ENCODE measurements around the gene TWIST1. TPM values are rescaled to one million over a fixed set of nuclear protein-coding genes. Genes with fewer than 3 reads are reported as not detected.

Gene TWIST1
- total and polyA plus RNA-seq, 2 donors from 2014 or later, result 1.3 to 1.7 TPM

GRCh38 chr7:19121977-19122588 lies 4.6 kb upstream of the TWIST1 start:
- FAIRE-seq, result peak; percentile 51
- intact Hi-C loops (cut with DNase I), result no loop called here
- Histone ChIP-seq H3K4me3 (ENCODE audit: low read length in 3 of 3) (no peak overlapping the region), H3K27me3 (ENCODE audit: control insufficient read depth, insufficient read depth, low read length) (peaks cover 28% of the 10 kb centered on the region), H3K9ac (ENCODE audit: low read length in 3 of 3) (no peak overlapping the region), H3K36me3 (ENCODE audit: control insufficient read depth in 2 of 3, insufficient read depth in 3 of 3, low read length in 3 of 3) (no peaks in the 10 kb centered on the region), H3K4me1 (ENCODE audit: control insufficient read depth in 2 of 3, insufficient read depth in 2 of 3, low read depth in 1 of 3, low read length in 3 of 3) (no peaks in the 10 kb centered on the region), H3K27ac (ENCODE audit: low read depth in 2 of 2, low read length in 2 of 2) (no peak overlapping the region), H3K9me3 (ENCODE audit: control insufficient read depth in 2 of 3, insufficient read depth in 1 of 3, low read length in 3 of 3) (no peaks in the 10 kb centered on the region)
- TF ChIP-seq CTCF (IDR thresholded peaks at IDR 0.05; ENCODE audit: borderline replicate concordance, extremely low read depth, insufficient read depth), result peak; percentile 34
- DNase-seq, result peak in 2 of 5 donors; percentile 73 to 74

DNA sequence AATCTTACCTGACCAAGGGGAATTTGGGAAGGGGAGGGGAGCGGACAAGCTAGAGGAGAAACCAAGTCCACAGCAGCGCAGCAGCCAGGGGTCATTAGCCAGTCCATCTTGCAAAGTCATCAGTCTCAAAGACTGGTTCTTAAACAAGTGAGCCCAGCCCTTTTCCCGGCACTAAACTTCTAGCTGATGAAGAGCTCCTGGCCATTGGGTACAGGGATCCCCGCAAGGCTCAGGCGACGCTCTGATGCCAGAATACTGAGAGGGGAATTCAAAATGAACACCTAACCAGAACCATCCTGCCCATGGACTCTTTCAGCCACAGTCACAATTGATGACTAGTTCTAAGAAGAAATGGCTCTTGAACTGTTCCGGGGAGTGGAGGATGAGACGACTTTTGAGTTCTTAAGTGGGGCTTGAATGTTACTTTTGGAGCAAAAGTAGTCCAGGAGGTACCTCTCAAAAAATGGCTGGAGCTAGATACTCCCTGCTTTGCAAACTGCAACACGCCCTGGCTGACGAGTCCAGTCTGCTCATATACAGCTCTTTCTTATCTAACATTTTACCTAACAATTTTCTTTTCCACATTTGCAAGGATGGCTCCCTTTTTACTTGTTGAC lies 2.5 kb upstream of the TWIST1 start:
- Histone ChIP-seq H3K36me3 (ENCODE audit: control insufficient read depth in 2 of 3, insufficient read depth in 3 of 3, low read length in 3 of 3) (no peaks in the 10 kb centered on the region), H3K27me3 (ENCODE audit: control insufficient read depth, insufficient read depth, low read length) (peaks cover 32% of the 10 kb centered on the region), H3K9ac (ENCODE audit: low read length in 3 of 3) (no peak overlapping the region), H3K4me3 (ENCODE audit: low read length in 3 of 3) (no peak overlapping the region), H3K4me1 (ENCODE audit: control insufficient read depth in 2 of 3, insufficient read depth in 2 of 3, low read depth in 1 of 3, low read length in 3 of 3) (peaks cover 0 to 6% (median 0%) of the 10 kb centered on the region in 3 donors), H3K27ac (ENCODE audit: low read depth in 2 of 2, low read length in 2 of 2) (no peak overlapping the region), H3K9me3 (ENCODE audit: control insufficient read depth in 2 of 3, insufficient read depth in 1 of 3, low read length in 3 of 3) (no peaks in the 10 kb centered on the region)
- FAIRE-seq (no peak), DNase-seq (peak in 2 of 5 donors; percentile 10 to 13)
- intact Hi-C loops (cut with DNase I), result no loop called here
- TF ChIP-seq CTCF (IDR thresholded peaks at IDR 0.05; ENCODE audit: borderline replicate concordance, extremely low read depth, insufficient read depth), result no peak

DNA sequence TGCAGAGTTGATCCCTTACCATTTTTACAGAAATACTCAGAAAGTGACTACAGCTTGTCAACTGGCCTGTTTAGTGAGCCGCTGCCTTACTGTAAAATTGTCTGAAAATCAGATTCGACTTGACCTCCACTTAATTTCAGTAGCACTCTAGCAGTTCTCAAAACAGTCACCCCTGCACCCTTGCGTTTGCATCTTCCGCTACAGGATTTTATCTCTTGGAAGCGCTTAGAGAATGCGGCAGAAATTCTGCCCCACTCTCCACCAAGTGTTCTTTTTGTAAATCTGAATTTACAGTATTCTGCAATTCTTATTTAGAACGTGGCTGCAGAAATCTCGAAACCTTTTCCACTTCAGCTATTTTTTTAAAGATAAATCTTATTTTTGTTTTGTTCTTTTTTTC lies 1.9 kb upstream of the TWIST1 start:
- Histone ChIP-seq H3K9ac (ENCODE audit: low read length in 3 of 3) (no peak overlapping the region), H3K9me3 (ENCODE audit: control insufficient read depth in 2 of 3, insufficient read depth in 1 of 3, low read length in 3 of 3) (no peaks in the 10 kb centered on the region), H3K4me3 (ENCODE audit: low read length in 3 of 3) (no peak overlapping the region), H3K27me3 (ENCODE audit: control insufficient read depth, insufficient read depth, low read length) (peaks cover 38% of the 10 kb centered on the region), H3K27ac (ENCODE audit: low read depth in 2 of 2, low read length in 2 of 2) (no peak overlapping the region), H3K36me3 (ENCODE audit: control insufficient read depth in 2 of 3, insufficient read depth in 3 of 3, low read length in 3 of 3) (no peaks in the 10 kb centered on the region), H3K4me1 (ENCODE audit: control insufficient read depth in 2 of 3, insufficient read depth in 2 of 3, low read depth in 1 of 3, low read length in 3 of 3) (peaks cover 0 to 6% (median 0%) of the 10 kb centered on the region in 3 donors)
- DNase-seq (peak in 1 of 5 donors; percentile 9), FAIRE-seq (no peak)
- intact Hi-C loops (cut with DNase I), result no loop called here
- no peak for TF ChIP-seq CTCF (IDR thresholded peaks at IDR 0.05; ENCODE audit: borderline replicate concordance, extremely low read depth, insufficient read depth)
